Stomach (tissue), 9 donors: ENCODE results near the gene PPARA. TPM values are rescaled to one million over a fixed set of nuclear protein-coding genes. Genes with fewer than 3 reads are reported as not detected.

Source experiments
- DNase-seq, 2 donors: peaks; one replicate each; pipeline versions ENCODE4 v3.0.0 to v3.0.0-alpha.2; 2013 to 2019
- H3K27ac ChIP-seq, 5 donors: fragments of 200-600 bp in 4 of 5; sonication (generic) in 4 of 5; one replicate each; pipeline ENCODE4 v1.5.1; 2013 to 2019; ENCODE audit warnings: mild to moderate bottlenecking in 1 of 5, moderate library complexity in 1 of 5
- H3K27me3 ChIP-seq, 3 donors: fragments of 200-600 bp; sonication (generic); one replicate each; pipeline ENCODE4 v1.5.1; 2017 to 2019; ENCODE audit warnings: mixed run types in 1 of 3
- H3K36me3 ChIP-seq, 4 donors: fragments of 200-600 bp; sonication (generic); 1 replicate in 3 of 4; 2 replicates in 1 of 4; pipeline ENCODE4 v1.5.1; 2016 to 2019
- H3K4me1 ChIP-seq, 4 donors: fragments of 200-600 bp; sonication (generic); one replicate each; pipeline ENCODE4 v1.5.1; 2016 to 2019
- H3K4me3 ChIP-seq, 4 donors: fragments of 200-600 bp; sonication (generic) in 3 of 4; one replicate each; pipeline ENCODE4 v1.5.1; 2016 to 2019; ENCODE audit warnings: mild to moderate bottlenecking in 1 of 4
- H3K9me3 ChIP-seq, 4 donors: fragments of 200-600 bp; sonication (generic); one replicate each; pipeline ENCODE4 v1.5.1; 2016 to 2019
- CTCF ChIP-seq, 7 experiments: fragments of 450-650 bp in 4 of 7; fragments of 200-600 bp in 3 of 7; sonication (generic) in 3 of 7; IDR thresholded peaks; one replicate each; pipeline ENCODE4 v1.5.1; 2016 to 2019; ENCODE audit warnings: antibody characterized with exemption in 7 of 7, control low read depth in 2 of 7, mild to moderate bottlenecking in 1 of 7
- EP300 ChIP-seq: sonication (generic); formaldehyde crosslinking; IDR thresholded peaks from one replicate; pipeline ENCODE4 v1.6.1; 2017; ENCODE audit warnings: antibody characterized with exemption
- POLR2A ChIP-seq, 4 donors: fragments of 450-650 bp; IDR thresholded peaks; one replicate each; pipeline ENCODE4 v1.6.1; 2016; ENCODE audit warnings: antibody characterized with exemption in 4 of 4, control low read depth in 2 of 4, mild to moderate bottlenecking in 1 of 4, moderate library complexity in 1 of 4
- POLR2AphosphoS5 ChIP-seq, 3 donors: sonication (generic); formaldehyde crosslinking; IDR thresholded peaks; one replicate each; pipeline ENCODE4 v1.6.1; 2016; ENCODE audit warnings: antibody characterized with exemption in 3 of 3
- WGBS, 5 donors: extraction: QIAGEN DNeasy Blood & Tissue Kit in 3 of 5; methylation state at CpG; one replicate each; pipeline versions ENCODE4 v1.1.5 to v1.1.7; 2013 to 2018; 5-methylcytosine and 5-hydroxymethylcytosine counted together
- intact Hi-C: fragments of 100-400 bp; cut with DNase I; formaldehyde crosslinking; loops from one replicate; pipeline ENCODE4 v1.15.1; 2023; ENCODE audit warnings: low total_unique reads
- polyA plus RNA-seq, 3 donors: library from polyadenylated mRNA; stranded (reverse); fragments of 200-250 nt; gene quantifications; one replicate each; pipeline ENCODE4 v1.2.3, GENCODE V29; 2013
- total RNA-seq, 5 donors: library from RNA; depleted of rRNA; stranded (reverse); fragments of >200 nt; gene quantifications; one replicate each; pipeline versions ENCODE4 v1.1.0 to v1.2.3, GENCODE V29; 2014 to 2016
- donor health status: healthy with polysubstance abuse.
- donor health status: Bipolar disorder and iron deficiency.
- donor health status: healthy.

The PPARA gene
- total and polyA plus RNA-seq, 8 donors: 3.4 to 28.8 (median 11.6) TPM

- H3K36me3 ChIP-seq: peaks cover 0 to 81% (median 60%) of the 10 kb centered on the region in 4 donors
- no peak for TF ChIP-seq EP300
- no peak for TF ChIP-seq POLR2A (IDR thresholded peaks at IDR 0.05)
- TF ChIP-seq CTCF (IDR thresholded peaks at IDR 0.05): no peak
- no peak for TF ChIP-seq POLR2AphosphoS5 (IDR thresholded peaks at IDR 0.05)
- intact Hi-C loops: no loop called here
- peaks cover 8 to 18% (median 13%) of the 10 kb centered on the region in 4 donors for H3K9me3 ChIP-seq
- no peak overlapping the region for H3K27ac ChIP-seq
- peaks cover 0 to 2% (median 0%) of the 10 kb centered on the region in 4 donors for H3K4me1 ChIP-seq
- no peak overlapping the region for H3K4me3 ChIP-seq
- no peak for DNase-seq
- WGBS, 5 donors: 81 to 98% (median 93%) methylated on average over 2 of the region's 2 CpGs
- no peaks in the 10 kb centered on the region for H3K27me3 ChIP-seq
Measured at GRCh38 chr22:46185283-46185682, 35.0 kb downstream of the PPARA start.

- WGBS, 5 donors: 94 to 97% (median 95%) methylated on average over 3 of the region's 3 CpGs
- peaks cover 0 to 6% (median 0%) of the 10 kb centered on the region in 4 donors for H3K9me3 ChIP-seq
- no peak overlapping the region for H3K27ac ChIP-seq
- H3K4me1 ChIP-seq: peaks cover 0 to 8% (median 1%) of the 10 kb centered on the region in 4 donors
- H3K4me3 ChIP-seq: no peak overlapping the region
- H3K36me3 ChIP-seq: peaks cover 0 to 55% (median 40%) of the 10 kb centered on the region in 4 donors
- intact Hi-C loops: no loop called here
- no peak for DNase-seq
- no peaks in the 10 kb centered on the region for H3K27me3 ChIP-seq
- TF ChIP-seq POLR2A (IDR thresholded peaks at IDR 0.05): no peak
- TF ChIP-seq EP300: no peak
- no peak for TF ChIP-seq CTCF (IDR thresholded peaks at IDR 0.05)
- no peak for TF ChIP-seq POLR2AphosphoS5 (IDR thresholded peaks at IDR 0.05)
Measured at GRCh38 chr22:46187862-46188261, 37.5 kb downstream of the PPARA start.

- 84 to 92% (median 89%) methylated on average over 5 of the region's 5 CpGs for WGBS, 5 donors
- no peak overlapping the region for H3K4me3 ChIP-seq
- peaks cover 0 to 27% (median 13%) of the 10 kb centered on the region in 4 donors for H3K4me1 ChIP-seq
- no peak for DNase-seq
- no peak overlapping the region for H3K27ac ChIP-seq
- peaks cover 0 to 6% (median 0%) of the 10 kb centered on the region in 4 donors for H3K9me3 ChIP-seq
- TF ChIP-seq POLR2A (IDR thresholded peaks at IDR 0.05): no peak
- TF ChIP-seq POLR2AphosphoS5 (IDR thresholded peaks at IDR 0.05): no peak
- TF ChIP-seq EP300: no peak
- TF ChIP-seq CTCF (IDR thresholded peaks at IDR 0.05): no peak
- intact Hi-C loops: no loop called here
- H3K27me3 ChIP-seq: no peaks in the 10 kb centered on the region
- peaks cover 0 to 22% (median 14%) of the 10 kb centered on the region in 4 donors for H3K36me3 ChIP-seq
Measured at GRCh38 chr22:46192210-46192993, 42.1 kb downstream of the PPARA start.

- 61 to 79% (median 77%) methylated on average over 8 of the region's 8 CpGs for WGBS, 5 donors
- no peak overlapping the region for H3K4me3 ChIP-seq
- H3K9me3 ChIP-seq: no peaks in the 10 kb centered on the region
- no peak overlapping the region for H3K27ac ChIP-seq
- peak in 1 of 2 donors; percentile 13 for DNase-seq
- TF ChIP-seq EP300: no peak
- no peak for TF ChIP-seq CTCF (IDR thresholded peaks at IDR 0.05)
- no peak for TF ChIP-seq POLR2AphosphoS5 (IDR thresholded peaks at IDR 0.05)
- no peak for TF ChIP-seq POLR2A (IDR thresholded peaks at IDR 0.05)
- no peaks in the 10 kb centered on the region for H3K27me3 ChIP-seq
- intact Hi-C loops: no loop called here
- H3K36me3 ChIP-seq: peaks cover under 1 to 14% (median 9%) of the 10 kb centered on the region in 4 donors
- peaks cover 0 to 27% (median 13%) of the 10 kb centered on the region in 4 donors for H3K4me1 ChIP-seq
Measured at GRCh38 chr22:46193898-46194310, 43.6 kb downstream of the PPARA start.
